A673 (cell line): ENCODE results near the gene CXCL5. TPM values are rescaled to one million over a fixed set of nuclear protein-coding genes. Genes with fewer than 3 reads are reported as not detected.

ENCODE experiments used
- Bru-seq: library from RNA; stranded (reverse); fragments of 400-500 nt; gene quantifications from one replicate; lab custom pipeline; 2021; lab: Mats Ljungman, UMichigan
- BruChase-seq, 2 experiments: library from RNA; stranded (reverse); fragments of 400-500 nt; gene quantifications; one replicate each; lab custom pipeline; 2021; lab: Mats Ljungman, UMichigan
- BruUV-seq: library from RNA; stranded (reverse); fragments of 400-500 nt; replicated peaks from 2 replicates; lab custom pipeline; 2021; lab: Mats Ljungman, UMichigan
- CTCF ChIA-PET: fragments of 300-600 bp; sonication (Branson Sonifier 250); formaldehyde crosslinking; loops from one replicate; lab custom pipeline; 2022; ENCODE audit warnings: antibody characterized with exemption; lab: Charles Lee
- POLR2A ChIA-PET: fragments of 300-600 bp; sonication (Branson Sonifier 250); formaldehyde crosslinking; loops from one replicate; lab custom pipeline; 2022; ENCODE audit warnings: antibody characterized with exemption; ENCODE audit not compliant: low non-redundant PET; lab: Charles Lee
- DNase-seq: peaks from one replicate; pipeline ENCODE4 v3.0.0-alpha.2; 2015; ENCODE audit warnings: low spot score
- H3K27ac ChIP-seq: fragments of 200-600 bp; sonication (generic); 2 replicates; pipeline ENCODE4 v1.5.1; 2016; ENCODE audit warnings: mixed run types, low read depth, mild to moderate bottlenecking, mixed read lengths, antibody characterized with exemption, low read length; ENCODE audit not compliant: poor library complexity, severe bottlenecking
- H3K27me3 ChIP-seq: fragments of 200-600 bp; sonication (generic); replicated peaks from 2 replicates; pipeline ENCODE4 v1.6.1; 2017; ENCODE audit warnings: mixed run types, low read depth, mild to moderate bottlenecking, mixed read lengths, antibody characterized with exemption, low read length; ENCODE audit not compliant: insufficient read depth, poor library complexity
- H3K36me3 ChIP-seq: fragments of 200-600 bp; sonication (generic); 2 replicates; pipeline ENCODE4 v1.6.1; 2016; ENCODE audit warnings: mixed run types, mild to moderate bottlenecking, mixed read lengths, antibody characterized with exemption, low read length; ENCODE audit not compliant: insufficient read depth, poor library complexity, severe bottlenecking
- H3K4me1 ChIP-seq: fragments of 200-600 bp; sonication (generic); 2 replicates; pipeline ENCODE4 v1.6.1; 2017; ENCODE audit warnings: mixed run types, mild to moderate bottlenecking, mixed read lengths, antibody characterized with exemption, low read length; ENCODE audit not compliant: insufficient read depth, poor library complexity, severe bottlenecking
- H3K4me3 ChIP-seq: fragments of 200-600 bp; sonication (generic); 2 replicates; pipeline ENCODE4 v1.5.1; 2016; ENCODE audit warnings: low read depth, mixed run types, mild to moderate bottlenecking, mixed read lengths, low read length; ENCODE audit not compliant: poor library complexity, severe bottlenecking
- H3K9me3 ChIP-seq: fragments of 200-600 bp; sonication (generic); 2 replicates; pipeline ENCODE4 v1.6.1; 2016; ENCODE audit warnings: mixed run types, low read depth, mild to moderate bottlenecking, mixed read lengths, antibody characterized with exemption, low read length; ENCODE audit not compliant: poor library complexity, severe bottlenecking
- EZH2 ChIP-seq: fragments of 200-600 bp; sonication (generic); IDR thresholded peaks from 2 replicates; pipeline ENCODE4 v1.6.1; 2017; ENCODE audit warnings: borderline replicate concordance, low read depth, mild to moderate bottlenecking, mixed read lengths, antibody characterized with exemption, low read length; ENCODE audit not compliant: poor library complexity, severe bottlenecking
- intact Hi-C: fragments of 100-400 bp; cut with micrococcal nuclease; formaldehyde crosslinking; loops from one replicate; pipeline ENCODE4 v1.10.0; 2022; ENCODE audit not compliant: unreplicated experiment
- long read RNA-seq: library from polyadenylated mRNA; stranded (forward); transcript quantifications from one replicate; pipeline ENCODE4 v2.0.0, GENCODE V29; 2022
- total RNA-seq: library from RNA; stranded (reverse); gene quantifications from 2 replicates; pipeline ENCODE4 v1.2.3, GENCODE V29; 2021
- TF ChIP-seq, protein P1 (sequence below): fragments of 300-800, 200-600 bp; sonication (generic); conservative IDR thresholded peaks from 2 replicates; pipeline ENCODE4 v1.5.1; 2017; ENCODE audit warnings: low read depth, mild to moderate bottlenecking, antibody characterized with exemption, low read length, moderate library complexity, mixed read lengths

The CXCL5 gene
- total RNA-seq = not detected in 2 replicates
- percentile 15 among the genes with signal in this experiment for Bru-seq, nascent RNA
- BruChase-seq, experiment 1, labeled RNA remaining after a 2-hour chase = not detected
- BruChase-seq, experiment 2, labeled RNA remaining after a 6-hour chase = not detected
- long read RNA-seq = 0 reads

- POLR2A ChIA-PET = no interaction called here
- no TSS peak for BruUV-seq
These were observed at the start of gene CXCL5 for GRCh38 chr4:73998040-73999011. CXCL5 (minus strand) TSS chr4:73998677; CDS start chr4:73998581, 96 bp downstream.

DNA sequence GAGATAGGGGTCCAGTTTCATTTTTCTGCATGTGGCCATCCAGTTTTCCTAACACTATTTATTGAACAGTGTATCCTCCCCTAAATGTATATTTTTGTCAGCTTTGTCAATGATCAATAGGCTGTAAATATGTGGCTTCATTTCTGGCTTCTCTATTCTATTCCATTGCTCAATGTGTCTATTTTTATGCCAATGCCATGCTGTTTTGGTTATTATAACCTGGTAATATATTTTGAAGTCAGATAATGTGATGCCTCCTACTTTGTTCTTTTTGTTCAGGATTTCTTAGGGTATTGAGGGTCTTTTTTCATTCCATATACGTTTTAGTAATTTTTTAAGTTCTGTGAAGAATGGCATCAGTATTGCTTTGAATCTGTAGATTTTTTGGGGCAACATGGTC, 48.7 kb upstream of the CXCL5 start:
- no peak for DNase-seq
- TF ChIP-seq EZH2 = no peak
- TF ChIP-seq, protein P1, sequence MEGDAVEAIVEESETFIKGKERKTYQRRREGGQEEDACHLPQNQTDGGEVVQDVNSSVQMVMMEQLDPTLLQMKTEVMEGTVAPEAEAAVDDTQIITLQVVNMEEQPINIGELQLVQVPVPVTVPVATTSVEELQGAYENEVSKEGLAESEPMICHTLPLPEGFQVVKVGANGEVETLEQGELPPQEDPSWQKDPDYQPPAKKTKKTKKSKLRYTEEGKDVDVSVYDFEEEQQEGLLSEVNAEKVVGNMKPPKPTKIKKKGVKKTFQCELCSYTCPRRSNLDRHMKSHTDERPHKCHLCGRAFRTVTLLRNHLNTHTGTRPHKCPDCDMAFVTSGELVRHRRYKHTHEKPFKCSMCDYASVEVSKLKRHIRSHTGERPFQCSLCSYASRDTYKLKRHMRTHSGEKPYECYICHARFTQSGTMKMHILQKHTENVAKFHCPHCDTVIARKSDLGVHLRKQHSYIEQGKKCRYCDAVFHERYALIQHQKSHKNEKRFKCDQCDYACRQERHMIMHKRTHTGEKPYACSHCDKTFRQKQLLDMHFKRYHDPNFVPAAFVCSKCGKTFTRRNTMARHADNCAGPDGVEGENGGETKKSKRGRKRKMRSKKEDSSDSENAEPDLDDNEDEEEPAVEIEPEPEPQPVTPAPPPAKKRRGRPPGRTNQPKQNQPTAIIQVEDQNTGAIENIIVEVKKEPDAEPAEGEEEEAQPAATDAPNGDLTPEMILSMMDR = no peak
- ChIA-PET CTCF (no interaction called here), POLR2A (no interaction called here)
- Histone ChIP-seq H3K27ac (no peak overlapping the region), H3K9me3 (peaks cover 8% of the 10 kb centered on the region), H3K36me3 (no peaks in the 10 kb centered on the region), H3K4me3 (no peak overlapping the region), H3K4me1 (no peaks in the 10 kb centered on the region), H3K27me3 (no peaks in the 10 kb centered on the region)
- BruUV-seq = no TSS peak
- intact Hi-C loops = no loop called here

More at GRCh38 chr4:73998040-73999011, at the start of gene CXCL5:
- no peaks in the 10 kb centered on the region for H3K36me3 ChIP-seq
- intact Hi-C loops = no loop called here
- H3K9me3 ChIP-seq = no peaks in the 10 kb centered on the region
- TF ChIP-seq, protein P1 = no peak
- TF ChIP-seq EZH2 = no peak
- no peaks in the 10 kb centered on the region for H3K4me1 ChIP-seq
- H3K27ac ChIP-seq = no peak within 1 kb of the TSS
- H3K4me3 ChIP-seq = no peak within 1 kb of the TSS
- H3K27me3 ChIP-seq = no peaks in the 10 kb centered on the region
- no peak for DNase-seq
- CTCF ChIA-PET = no interaction called here

- intact Hi-C loops = no loop called here
- POLR2A ChIA-PET = no interaction called here
- Histone ChIP-seq H3K36me3 (no peaks in the 10 kb centered on the region), H3K27me3 (no peaks in the 10 kb centered on the region), H3K27ac (no peak overlapping the region), H3K4me1 (no peaks in the 10 kb centered on the region), H3K4me3 (no peak overlapping the region), H3K9me3 (peaks cover 8% of the 10 kb centered on the region)
- no peak for DNase-seq
- CTCF ChIA-PET = no interaction called here
- no TSS peak for BruUV-seq
- TF ChIP-seq EZH2 = no peak
These were observed 47.3 kb upstream of the CXCL5 start for GRCh38 chr4:74045772-74046171.
